ENCODE data around the gene MCUB.

- no peak for TF ChIP-seq KLF11 (CRISPR knock-in tag; IDR thresholded peaks at IDR 0.05)
- no peak for TF ChIP-seq CTCF (CRISPR knock-in tag; IDR thresholded peaks at IDR 0.05)
- no peak for TF ChIP-seq ZBTB44 (CRISPR knock-in tag; IDR thresholded peaks at IDR 0.05)
- no peak for TF ChIP-seq PRDM4 (CRISPR knock-in tag; IDR thresholded peaks at IDR 0.05; ENCODE audit: borderline replicate concordance)
- TF ChIP-seq HCFC1 (IDR thresholded peaks at IDR 0.05; ENCODE audit: low read depth, low read length): no peak
- no peak for TF ChIP-seq ZNF704 (CRISPR knock-in tag; IDR thresholded peaks at IDR 0.05; ENCODE audit: borderline replicate concordance)
- TF ChIP-seq PHF21A (CRISPR knock-in tag; IDR thresholded peaks at IDR 0.05): no peak
Observed at GRCh38 chr4:109552237-109552636, 7.8 kb upstream of the MCUB start.
